Endothelial cell (in vitro differentiated cells): ENCODE measurements around the gene PRPF19. TPM values are rescaled to one million over a fixed set of nuclear protein-coding genes. Genes with fewer than 3 reads are reported as not detected.

ENCODE experiments used
- DNase-seq: peaks from one replicate; pipeline ENCODE4 v3.0.0; 2021; ENCODE audit warnings: low spot score
- H3K27ac Mint-ChIP-seq: one replicate; pipeline ENCODE4 v1.8.0; 2021; ENCODE audit warnings: mixed read lengths, inconsistent platforms; ENCODE audit not compliant: unreplicated experiment
- H3K27me3 Mint-ChIP-seq: one replicate; pipeline ENCODE4 v1.8.0; 2021; ENCODE audit warnings: mild to moderate bottlenecking, moderate library complexity, mixed read lengths, inconsistent platforms; ENCODE audit not compliant: unreplicated experiment
- H3K36me3 Mint-ChIP-seq: one replicate; pipeline ENCODE4 v1.8.0; 2021; ENCODE audit warnings: mild to moderate bottlenecking, low read depth, mixed read lengths, inconsistent platforms; ENCODE audit not compliant: unreplicated experiment
- H3K4me1 Mint-ChIP-seq: one replicate; pipeline ENCODE4 v1.8.0; 2021; ENCODE audit warnings: mild to moderate bottlenecking, mixed read lengths, inconsistent platforms; ENCODE audit not compliant: unreplicated experiment
- H3K4me3 Mint-ChIP-seq: one replicate; pipeline ENCODE4 v1.8.0; 2021; ENCODE audit warnings: mild to moderate bottlenecking, mixed read lengths, inconsistent platforms; ENCODE audit not compliant: unreplicated experiment
- H3K9me3 Mint-ChIP-seq: one replicate; pipeline ENCODE4 v1.8.0; 2021; ENCODE audit warnings: mixed read lengths, inconsistent platforms; ENCODE audit not compliant: unreplicated experiment
- CTCF ChIP-seq: fragments of 200-600 bp; sonication (generic); IDR thresholded peaks from one replicate; pipeline ENCODE4 v1.5.0; 2021; ENCODE audit warnings: antibody characterized with exemption; ENCODE audit not compliant: unreplicated experiment
- total RNA-seq: library from RNA; stranded (reverse); fragmentation: NEBNext Ultra II Directional; extraction: Animal tissue kit (Norgen Biotek cat#: 25700); gene quantifications from one replicate; pipeline ENCODE4 v1.2.1, GENCODE V29; 2021; ENCODE audit not compliant: unreplicated experiment

PRPF19 gene
- total RNA-seq, 1 donor from 2014 or later = 163 TPM

GRCh38 chr11:60875366-60876167 is 30.8 kb downstream of the PRPF19 start:
- H3K36me3 Mint-ChIP-seq = no peaks in the 10 kb centered on the region
- no peak overlapping the region for H3K27ac Mint-ChIP-seq
- no peak for DNase-seq
- no peak for TF ChIP-seq CTCF
- no peaks in the 10 kb centered on the region for H3K9me3 Mint-ChIP-seq
- peaks cover 18% of the 10 kb centered on the region for H3K4me1 Mint-ChIP-seq
- H3K4me3 Mint-ChIP-seq = no peak overlapping the region
- peaks cover 3% of the 10 kb centered on the region for H3K27me3 Mint-ChIP-seq

- Mint-ChIP-seq H3K27ac (no peak overlapping the region), H3K4me3 (no peak overlapping the region), H3K9me3 (no peaks in the 10 kb centered on the region), H3K4me1 (peaks cover 18% of the 10 kb centered on the region), H3K36me3 (no peaks in the 10 kb centered on the region), H3K27me3 (peaks cover 3% of the 10 kb centered on the region)
- TF ChIP-seq CTCF = no peak
- no peak for DNase-seq
Observed at GRCh38 chr11:60874421-60875365, 31.7 kb downstream of the PRPF19 start.

GRCh38 chr11:60873533-60873932 is 32.9 kb downstream of the PRPF19 start:
- no peak overlapping the region for H3K4me3 Mint-ChIP-seq
- no peaks in the 10 kb centered on the region for H3K9me3 Mint-ChIP-seq
- no peak for DNase-seq
- no peak for TF ChIP-seq CTCF
- no peaks in the 10 kb centered on the region for H3K36me3 Mint-ChIP-seq
- H3K27me3 Mint-ChIP-seq = peaks cover 5% of the 10 kb centered on the region
- no peak overlapping the region for H3K27ac Mint-ChIP-seq
- H3K4me1 Mint-ChIP-seq = peaks cover 18% of the 10 kb centered on the region

- Mint-ChIP-seq H3K27me3 (peaks cover 5% of the 10 kb centered on the region), H3K36me3 (no peaks in the 10 kb centered on the region), H3K9me3 (no peaks in the 10 kb centered on the region), H3K4me3 (no peak overlapping the region), H3K27ac (no peak overlapping the region), H3K4me1 (peaks cover 14% of the 10 kb centered on the region)
- TF ChIP-seq CTCF = no peak
- DNase-seq = no peak
Observed at GRCh38 chr11:60872961-60873524, 33.3 kb downstream of the PRPF19 start.
